ENCODE data around the gene CCDC187. TPM values are rescaled to one million over a fixed set of nuclear protein-coding genes. Genes with fewer than 3 reads are reported as not detected.
A peak's percentile ranks its signal among the peaks of the same experiment; 100 is the strongest.
"Not testable (repeated sequence)": the region's sequence is repeated elsewhere in the genome, so short reads cannot be mapped to it uniquely, and the experiment has no call there.

Gene CCDC187
- total RNA-seq, 1 donor from 2014 or later = not detected

DNA sequence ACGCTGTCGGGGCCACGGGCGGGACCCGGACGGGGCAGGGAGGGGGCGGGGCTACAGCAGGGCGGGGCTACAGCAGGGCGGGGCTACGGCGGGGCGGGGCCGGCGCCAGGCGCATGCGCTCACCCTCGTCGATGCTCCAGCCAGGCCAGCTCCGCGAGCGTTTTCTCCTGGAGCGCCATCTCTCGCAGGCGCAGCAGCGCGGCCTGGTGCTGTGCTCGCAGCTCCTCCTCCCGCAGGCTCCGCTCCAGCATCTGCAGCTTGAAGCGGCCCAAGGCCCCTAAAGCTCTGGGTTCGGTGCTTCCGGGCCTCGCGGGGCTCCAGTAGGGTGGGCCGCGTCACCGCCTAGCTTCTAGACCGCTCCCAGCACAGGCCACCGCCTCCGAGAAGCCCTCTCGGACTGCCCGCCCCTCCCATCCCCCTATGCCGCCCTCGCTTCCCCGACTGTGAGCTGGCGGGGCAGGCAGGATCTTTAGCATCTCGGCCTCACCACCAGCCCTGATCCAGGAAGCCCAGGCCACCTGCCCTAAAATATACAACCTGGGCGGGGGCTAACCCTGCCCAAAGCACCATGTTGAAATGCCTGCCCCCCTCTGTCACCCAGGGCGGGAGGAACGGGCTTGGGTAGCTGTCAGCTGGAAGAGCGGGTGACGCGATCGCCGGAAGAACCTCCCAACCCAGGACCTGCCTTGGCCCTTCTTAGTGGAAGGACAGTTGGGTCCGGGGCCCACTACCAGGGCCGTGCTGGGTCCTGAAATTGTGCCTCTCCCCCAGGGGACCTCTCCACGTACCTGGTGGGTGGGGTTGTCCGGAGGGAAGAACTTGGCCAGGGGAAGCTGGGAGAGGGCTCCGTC, 36.4 kb downstream of the CCDC187 start:
- DNase-seq (ENCODE audit: low read depth in 2 of 2) = peak; percentile 82 to 87

DNA sequence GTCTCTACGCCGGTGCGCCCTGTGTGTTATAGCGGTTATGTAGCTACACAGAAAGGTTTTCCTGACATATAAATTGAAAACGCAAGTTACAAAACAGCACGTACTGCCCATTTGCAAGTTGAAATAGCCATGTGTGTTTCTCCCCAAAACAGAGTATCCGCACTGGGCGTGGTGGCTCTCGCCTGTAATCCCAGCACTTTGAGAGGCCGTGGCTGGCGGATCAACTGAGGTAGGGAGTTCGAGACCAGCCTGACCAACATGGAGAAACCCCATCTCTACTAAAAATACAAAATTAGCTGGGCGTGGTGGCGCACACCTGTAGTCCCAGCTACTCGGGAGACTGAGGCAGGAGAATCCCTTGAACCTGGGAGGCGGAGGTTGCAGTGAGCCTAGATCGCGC, 37.3 kb downstream of the CCDC187 start:
- not testable (repeated sequence) for DNase-seq (ENCODE audit: low read depth in 2 of 2)

DNA sequence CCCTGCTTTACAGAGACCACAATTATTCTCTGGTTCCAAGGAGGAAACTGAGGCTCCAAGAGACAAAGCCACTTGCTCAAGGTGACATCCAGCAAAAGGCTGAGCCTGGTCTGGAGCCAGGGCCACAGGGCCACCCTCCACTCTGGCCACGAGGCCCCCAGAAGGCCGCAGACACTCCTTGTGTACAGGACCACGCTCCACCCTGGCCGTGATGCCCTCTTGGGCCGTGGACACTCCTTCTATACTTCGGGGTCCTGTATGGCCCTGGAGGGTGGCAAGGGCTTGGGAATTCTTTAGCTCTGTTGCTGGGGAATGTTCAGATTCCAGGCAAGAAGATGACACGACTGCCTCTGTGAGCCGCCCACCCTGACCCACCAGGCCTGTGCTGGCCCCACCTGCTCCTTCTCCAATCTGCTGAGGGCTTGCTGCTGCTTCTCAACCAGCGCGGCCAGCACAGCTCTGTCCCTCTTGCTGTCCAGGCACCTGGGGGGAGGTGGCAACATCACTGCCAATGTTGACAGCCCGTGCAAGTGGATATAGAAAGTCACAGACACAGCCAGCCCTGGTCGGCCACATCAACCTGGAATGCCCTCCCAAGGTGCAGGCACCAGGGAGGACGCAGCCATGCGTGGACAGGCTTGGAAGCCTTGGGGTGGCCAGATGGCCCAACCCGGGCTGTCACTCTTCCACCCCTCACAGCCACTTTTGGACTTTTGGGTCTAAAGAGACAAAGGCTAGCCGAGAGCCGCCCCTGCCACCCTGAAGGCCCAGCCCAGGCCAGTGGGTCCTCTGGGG, 38.1 kb downstream of the CCDC187 start:
- no peak for DNase-seq (ENCODE audit: low read depth in 2 of 2)

DNA sequence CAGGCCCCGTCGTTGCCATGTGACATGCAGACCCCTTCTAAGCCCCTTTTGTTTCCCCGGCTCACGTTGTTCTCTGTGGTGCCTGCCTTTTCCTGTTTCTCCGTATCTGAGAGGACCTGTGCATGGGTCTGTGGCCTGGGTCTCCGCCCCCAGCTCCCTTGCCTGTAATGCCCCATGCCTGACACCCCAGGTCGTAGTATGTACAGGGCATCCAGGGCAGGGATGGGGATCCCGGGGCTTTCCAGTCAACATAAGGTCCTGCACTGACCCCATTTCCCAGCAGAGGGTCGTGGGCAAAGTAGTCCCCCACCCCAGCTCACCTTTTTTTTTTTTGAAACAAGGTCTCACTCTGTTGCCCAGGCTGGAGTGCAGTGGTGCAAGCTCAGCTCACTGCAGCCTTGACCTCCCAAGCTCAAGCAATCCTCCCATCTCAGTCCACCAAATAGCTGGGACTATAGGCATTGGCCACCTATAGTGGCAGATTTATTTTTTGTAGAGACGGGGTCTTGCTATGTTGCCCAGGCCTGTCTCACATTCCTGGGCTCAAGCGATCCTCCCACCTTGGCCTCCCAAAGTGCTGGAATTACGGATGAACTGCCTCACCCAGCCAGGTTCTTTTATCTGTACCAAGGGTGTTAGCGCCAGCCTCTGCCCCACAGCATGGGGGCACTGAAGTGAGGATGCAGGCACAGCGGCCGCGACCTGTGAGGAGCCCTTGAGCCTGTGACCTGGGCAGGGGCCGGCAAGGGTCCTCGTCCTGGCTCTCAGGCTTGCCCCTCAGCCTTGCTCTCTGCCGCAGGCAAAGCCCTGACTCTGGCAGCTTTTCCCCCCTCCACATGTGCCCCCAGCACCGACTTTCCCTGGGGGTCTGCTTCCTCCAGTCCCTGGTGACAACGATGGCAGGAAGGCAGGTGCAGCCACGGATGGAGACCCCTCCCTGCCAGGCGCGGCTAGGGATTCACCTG, 39.2 kb downstream of the CCDC187 start:
- no peak for DNase-seq (ENCODE audit: low read depth in 2 of 2)

DNA sequence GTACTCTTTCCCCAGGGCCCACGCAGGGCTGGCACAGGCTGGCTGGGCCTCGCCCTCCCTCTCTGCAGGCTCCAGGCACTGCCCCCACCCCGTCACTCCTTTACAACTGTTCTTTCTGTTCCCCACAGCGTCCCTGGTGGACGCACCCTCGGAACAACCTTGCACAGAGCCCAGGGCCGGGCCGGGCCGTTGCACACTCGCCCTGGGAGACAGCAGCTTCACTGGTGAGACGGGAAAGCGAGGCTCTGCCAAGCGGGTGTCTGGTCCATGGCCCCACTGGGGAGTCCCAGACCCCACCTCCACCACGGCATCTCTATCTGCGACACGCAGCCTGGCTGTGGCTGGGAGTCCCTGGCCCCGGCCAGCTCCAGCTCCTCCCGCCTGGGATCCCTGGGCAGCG, 39.9 kb downstream of the CCDC187 start:
- no peak for DNase-seq (ENCODE audit: low read depth in 2 of 2)

DNA sequence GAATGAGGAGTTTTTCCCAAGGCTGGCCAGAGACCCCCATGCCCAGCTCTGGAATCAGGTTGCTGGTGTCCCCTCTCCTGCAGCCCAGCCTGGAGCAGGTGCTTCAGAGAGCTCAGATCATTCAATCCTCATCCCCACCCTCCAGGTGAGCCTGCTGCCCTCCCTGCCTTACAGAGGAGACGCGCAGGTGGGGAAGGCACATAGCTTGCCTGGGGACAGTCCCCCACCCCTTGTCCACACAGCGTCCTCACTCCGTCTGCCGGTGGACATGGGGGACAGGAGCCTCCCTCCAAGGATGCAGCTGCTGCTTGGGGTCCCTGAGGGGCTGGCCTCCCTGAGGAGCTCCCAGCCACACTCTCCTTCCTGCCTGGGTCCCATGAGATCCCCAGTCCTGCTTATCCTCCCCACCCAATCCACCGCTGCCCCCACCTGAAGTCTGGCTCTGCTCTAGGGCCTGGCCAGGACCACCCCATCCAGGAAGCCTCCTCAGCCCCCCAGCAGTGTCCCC, 41.2 kb downstream of the CCDC187 start:
- no peak for DNase-seq (ENCODE audit: low read depth in 2 of 2)

DNA sequence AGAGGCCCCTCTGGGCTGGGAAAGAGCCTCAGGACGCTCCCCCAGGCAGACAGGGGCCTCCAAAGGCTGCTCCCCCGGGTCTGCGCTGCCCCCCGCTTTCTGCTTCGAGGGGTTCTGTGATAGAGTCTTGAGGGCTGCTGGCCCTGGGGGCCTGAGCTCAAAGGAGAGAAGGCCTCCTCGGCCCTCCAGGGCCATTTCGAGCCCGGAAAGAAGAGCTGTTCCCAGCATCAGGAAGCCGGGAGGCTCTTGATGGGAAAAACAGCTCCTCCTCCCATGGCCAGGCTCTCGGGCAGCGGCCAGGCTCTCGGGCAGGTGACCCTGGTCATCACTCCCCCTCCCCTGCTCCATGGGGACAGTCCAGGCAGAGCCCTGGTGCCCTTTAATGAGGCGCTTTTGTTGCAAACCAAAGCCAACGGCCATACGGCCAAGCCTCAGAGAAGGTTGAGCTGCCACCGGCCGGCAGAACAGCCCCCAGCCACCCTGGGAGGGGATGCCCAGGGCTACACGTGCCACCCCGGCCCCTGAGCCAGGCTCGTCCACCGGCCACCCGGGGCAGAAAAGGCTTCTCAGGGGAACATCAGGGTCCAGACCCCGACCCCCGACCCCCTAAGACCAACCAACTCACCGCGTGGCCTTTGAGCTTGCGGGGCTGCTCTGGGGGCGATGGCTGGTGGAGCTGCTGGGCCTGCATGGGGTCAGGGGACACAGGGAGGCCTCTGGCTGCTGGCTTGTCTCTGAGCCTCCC, 42.0 kb downstream of the CCDC187 start:
- DNase-seq (ENCODE audit: low read depth in 2 of 2) = no peak

DNA sequence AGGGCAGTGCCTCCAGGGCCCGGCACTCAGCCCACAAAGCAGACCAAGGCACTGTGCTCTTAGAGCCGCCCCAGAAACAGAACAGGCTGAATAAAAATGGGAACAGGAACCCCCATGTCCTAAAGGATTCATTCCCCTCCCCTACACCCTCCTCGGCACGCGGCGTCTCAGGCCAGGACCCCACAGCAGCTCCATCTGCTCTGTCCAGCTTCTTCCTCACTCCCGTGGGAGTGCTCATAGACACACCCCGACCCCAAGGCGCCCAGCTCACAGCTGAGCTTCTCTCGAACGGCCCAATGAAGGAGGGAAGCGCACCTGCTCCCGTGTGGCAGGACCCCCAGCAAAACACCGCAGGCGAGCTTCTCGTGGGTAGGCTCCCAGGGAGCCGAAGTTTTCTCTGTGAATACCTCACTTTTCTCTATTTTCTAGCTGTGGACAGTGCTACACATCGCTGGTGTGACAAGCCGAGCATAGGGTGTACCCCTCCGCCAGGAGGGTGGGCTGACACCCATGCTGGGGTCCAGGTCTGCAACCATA, 42.9 kb downstream of the CCDC187 start:
- DNase-seq (ENCODE audit: low read depth in 2 of 2) = no peak

DNA sequence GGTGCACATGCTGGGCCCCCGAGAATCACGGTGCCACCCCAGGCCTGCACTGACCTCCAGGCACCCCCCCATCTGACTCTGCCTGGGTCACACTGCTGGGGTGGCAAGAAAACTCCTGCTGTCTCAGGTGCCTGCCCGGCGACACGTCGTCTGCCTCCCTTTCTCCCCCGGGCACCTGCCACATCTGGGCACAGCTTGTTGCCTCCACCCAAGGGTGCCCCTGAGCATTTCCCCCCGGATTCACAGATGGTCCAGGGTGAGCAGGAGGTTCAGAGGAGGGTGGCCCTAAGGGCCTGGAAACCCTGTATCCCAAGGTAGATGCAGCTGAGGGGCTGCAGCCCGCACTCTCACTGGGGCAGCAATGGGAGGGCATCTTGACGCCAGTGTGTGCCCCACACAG, 43.4 kb downstream of the CCDC187 start:
- DNase-seq (ENCODE audit: low read depth in 2 of 2) = no peak

DNA sequence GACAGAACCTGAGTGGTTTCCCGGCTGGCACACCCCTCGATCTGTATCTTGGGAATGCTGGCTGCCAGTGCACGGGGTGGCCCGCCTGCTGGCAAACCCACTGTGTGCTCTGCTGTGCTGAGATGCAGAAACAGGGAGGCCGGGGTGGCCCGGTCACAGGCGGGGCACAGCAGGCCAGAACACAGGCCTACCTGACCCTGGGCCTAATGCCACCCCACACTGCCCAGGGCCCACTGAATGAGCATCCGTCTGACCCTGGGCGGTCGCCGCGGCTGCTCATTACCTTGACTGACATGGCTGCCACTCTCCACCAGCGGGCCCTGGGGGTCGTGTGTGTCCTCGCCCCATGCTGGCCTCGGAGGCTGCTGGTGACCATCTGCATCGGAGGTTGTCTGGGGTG, 44.1 kb downstream of the CCDC187 start:
- no peak for DNase-seq (ENCODE audit: low read depth in 2 of 2)

DNA sequence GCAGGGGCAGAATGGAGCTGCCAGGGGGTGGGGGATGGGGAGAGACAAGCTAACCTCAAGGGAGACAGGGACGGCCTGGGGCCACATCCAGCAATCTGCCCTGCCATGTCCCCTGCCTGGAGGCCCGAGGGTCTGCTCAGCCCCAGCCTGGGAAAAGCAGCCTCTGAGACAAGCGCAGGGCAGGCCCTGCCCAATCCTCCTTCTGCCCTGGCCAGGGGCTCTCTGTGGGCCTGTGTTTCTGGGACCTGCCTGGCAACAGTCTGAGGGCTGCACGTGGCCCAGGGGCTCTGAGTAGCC, 44.4 kb downstream of the CCDC187 start:
- DNase-seq (ENCODE audit: low read depth in 2 of 2) = no peak

DNA sequence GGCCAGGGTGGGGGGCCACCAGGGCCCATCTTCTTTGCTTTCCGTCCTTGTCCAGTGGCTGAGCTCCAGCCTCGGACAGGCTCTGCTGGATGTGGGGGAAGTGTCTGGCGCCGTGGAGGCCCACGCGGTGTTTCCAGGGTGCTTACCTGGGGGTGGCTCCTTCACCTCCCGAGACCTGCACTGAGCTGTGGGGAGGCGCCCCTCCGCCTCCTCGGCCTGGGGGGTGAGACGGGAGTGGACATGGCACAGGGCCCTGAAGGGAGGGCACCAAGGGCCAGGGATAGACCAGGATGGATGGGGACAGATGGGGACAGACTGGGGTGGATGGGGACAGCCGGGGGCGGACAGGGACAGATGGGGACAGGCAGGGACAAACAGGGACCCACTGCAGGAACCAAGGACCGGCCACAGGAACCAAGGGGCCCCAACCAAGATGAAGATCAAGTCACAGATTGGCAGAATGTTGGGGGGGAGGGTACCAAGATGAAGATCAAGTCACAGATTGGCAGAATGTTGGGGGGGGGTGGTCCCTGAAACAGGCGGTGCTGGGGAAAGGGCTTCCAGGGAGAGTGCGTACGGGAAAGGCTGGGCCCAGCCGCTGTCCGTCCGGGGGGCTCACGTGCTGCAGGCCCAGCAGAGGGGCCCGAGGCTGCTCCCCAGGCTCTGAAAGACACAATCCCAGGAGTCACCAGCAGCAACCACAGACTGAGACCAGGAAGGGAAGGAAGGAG, 44.9 kb downstream of the CCDC187 start:
- no peak for DNase-seq (ENCODE audit: low read depth in 2 of 2)

DNA sequence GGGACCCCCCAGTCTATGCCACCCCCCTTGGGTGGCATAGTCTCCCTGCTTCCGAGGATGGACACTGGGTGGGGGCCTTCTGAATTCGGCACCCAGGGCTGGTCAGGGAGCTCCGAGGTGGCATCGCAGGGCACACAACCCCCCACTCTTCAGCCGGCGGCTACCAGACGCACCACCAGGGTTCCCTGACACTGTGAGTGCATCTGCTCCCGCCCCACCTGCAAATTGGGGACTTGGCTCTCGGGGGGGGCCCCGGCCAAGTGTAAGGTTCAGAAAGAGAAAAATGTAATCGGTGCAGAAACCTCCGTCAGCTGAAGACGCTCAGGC, 45.6 kb downstream of the CCDC187 start:
- no peak for DNase-seq (ENCODE audit: low read depth in 2 of 2)

DNA sequence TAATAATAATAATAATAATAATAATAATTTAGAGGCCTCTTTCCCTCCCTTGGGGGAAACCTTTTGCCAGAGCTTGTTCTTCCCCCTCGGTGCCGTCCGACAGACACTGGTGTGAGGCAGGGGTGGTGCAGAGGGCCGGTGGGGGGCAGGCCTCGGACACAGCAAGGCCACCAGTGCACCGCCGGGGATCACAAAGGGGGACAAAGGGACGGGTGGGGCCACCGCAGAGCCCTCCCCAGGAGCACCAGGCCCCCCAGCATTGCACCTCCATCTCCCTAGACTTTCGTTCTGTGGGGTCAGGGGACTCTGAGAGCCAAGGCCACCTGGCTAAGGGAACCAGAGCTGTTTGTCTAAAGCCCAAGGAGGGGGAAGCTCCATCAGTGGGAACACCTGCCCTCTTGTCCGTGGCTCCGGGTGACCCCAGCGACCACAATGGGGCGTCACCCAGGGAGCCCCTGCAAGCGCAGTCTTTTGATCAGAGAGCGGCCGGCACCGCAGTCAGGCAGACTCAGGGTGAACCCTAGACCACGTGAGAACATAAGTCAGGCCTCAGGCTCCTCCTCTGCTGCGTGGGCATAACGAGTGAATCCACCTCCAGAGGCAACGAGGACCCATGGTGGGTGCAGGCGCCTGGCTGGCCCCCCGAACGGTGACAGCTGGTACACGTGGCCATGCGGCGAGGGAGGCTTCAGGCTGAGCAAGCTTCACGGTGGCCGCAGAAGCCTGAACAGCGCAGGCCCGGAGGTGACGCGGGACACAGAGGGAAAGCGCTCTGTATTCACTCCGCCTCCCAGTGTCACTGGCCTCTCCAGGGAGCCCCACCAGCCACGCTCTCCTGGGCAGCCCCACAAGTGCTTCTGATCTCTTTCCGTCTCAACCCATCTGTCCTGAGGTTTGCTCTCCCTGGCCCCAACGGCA, 46.3 kb downstream of the CCDC187 start:
- no peak for DNase-seq (ENCODE audit: low read depth in 2 of 2)

DNA sequence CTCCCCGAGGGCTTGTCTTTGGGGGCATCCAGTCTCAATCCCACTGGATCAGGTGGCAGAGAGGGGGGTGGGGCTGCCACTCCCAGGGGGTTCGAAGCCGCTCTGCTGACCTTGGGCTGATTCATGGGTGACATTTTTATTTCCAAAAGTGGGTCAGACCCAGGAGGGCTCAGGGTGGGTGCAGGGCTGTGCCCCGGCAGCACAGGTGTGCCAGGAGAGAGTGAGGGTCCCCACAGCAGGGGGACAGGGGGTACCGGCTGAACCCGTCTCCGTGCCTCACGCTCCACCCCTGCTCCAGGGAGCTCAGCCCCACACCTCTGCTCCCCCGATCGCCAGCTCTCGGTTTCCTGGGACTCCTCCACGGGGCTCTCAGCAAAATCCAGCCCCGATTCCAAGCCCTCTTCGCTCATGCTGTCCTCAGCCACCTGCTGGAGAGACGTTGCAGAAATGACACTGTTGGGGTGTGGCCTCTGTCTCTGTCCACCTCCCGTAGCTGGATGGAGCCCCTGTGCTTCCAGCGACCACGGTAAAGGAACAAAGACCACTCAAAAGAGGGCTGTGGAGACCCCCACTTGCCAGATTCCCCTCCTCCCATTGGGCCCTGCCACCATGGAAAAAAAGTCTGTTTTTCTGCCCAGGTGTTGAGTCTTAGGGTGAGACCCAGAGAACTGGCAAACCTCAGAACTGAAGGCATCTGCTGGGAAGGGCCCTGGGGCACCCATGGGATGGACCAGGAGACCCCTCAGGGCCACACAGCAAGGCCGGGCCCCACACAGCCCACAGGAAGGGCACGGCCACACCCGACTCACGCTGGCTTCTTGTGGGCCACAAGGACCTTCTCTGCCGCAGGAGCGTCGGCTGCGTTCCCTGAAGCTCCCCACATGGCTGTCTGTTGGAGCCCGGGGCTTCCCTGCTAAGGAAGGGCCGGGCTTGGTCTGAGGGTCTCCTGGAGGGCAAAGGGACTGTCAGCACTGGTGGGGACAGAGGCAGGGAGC, 47.7 kb downstream of the CCDC187 start:
- DNase-seq (ENCODE audit: low read depth in 2 of 2) = no peak

DNA sequence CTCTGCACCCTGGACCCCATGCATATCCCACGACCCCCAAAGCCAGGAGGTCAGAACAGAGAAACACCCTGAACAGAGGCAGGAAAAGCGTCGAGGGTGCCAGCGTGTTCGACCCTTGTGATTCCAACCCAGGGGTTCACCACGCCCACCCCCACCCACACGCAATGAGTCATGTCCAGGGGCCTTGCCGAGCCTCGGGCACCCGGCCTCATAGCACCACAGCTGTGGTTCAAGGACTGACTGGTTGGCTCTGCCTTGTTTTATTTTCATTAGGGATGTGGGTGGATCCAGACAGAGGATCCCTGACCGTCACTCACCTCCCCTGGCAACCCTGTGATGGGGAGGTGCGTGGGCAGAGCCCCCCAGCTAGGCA, 48.7 kb downstream of the CCDC187 start:
- no peak for DNase-seq (ENCODE audit: low read depth in 2 of 2)

DNA sequence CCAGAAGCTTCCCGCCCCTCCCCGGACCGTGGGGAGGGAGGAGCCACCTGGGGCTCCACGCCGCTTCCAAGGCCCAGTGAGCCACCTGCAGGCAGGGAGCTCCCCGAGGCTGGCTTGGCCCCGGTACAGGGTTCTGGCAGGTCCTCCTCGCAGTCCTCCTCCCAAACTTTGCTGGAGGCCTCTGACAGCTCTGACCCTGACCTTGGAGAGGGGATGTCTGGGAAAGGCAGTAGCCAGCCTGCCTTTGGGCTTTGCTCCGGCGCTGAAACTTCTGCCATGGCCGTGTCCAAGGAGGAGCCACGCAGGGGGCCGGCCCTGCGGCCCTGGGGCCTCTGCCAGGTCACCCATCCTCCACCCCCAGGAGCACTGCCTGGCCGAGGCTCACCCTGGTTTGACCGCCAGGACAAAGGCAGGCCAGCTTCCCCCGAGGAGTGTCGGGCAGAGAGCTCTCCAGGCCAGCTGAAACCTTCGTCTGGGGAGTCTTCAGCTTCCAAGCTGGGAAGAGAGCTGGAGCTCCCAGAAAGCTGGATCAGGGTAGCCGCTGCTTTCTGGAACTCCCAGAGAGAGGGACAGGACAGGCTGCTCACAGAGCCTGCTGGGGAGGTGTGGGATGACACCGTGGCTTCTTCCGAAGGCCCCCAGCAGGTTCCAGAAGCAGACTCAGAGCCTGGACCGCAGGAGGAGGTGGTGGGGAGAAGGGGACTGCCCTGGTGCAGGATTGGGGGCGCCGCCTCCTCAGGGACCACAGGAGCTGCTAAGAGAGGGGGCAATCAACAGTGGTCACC, 49.3 kb downstream of the CCDC187 start:
- no peak for DNase-seq (ENCODE audit: low read depth in 2 of 2)

Measured in lung microvascular endothelial cell (primary cell).